SU-DHL-6 (cell line): Measurements from ENCODE around the gene KRT35.

Experiments
- CTCF ChIP-seq: fragments of 200-600 bp; sonication (generic); IDR thresholded peaks from one replicate; pipeline ENCODE4 v1.5.1; 2017; ENCODE audit warnings: antibody characterized with exemption, mild to moderate bottlenecking, low read length, moderate library complexity; ENCODE audit not compliant: insufficient read depth, poor library complexity, severe bottlenecking
- EZH2phosphoT487 ChIP-seq: fragments of 200-600 bp; sonication (generic), shearing (Covaris generic); conservative IDR thresholded peaks from 2 replicates; pipeline ENCODE4 v1.6.1; 2018; ENCODE audit warnings: mild to moderate bottlenecking, antibody characterized with exemption, low read length, moderate library complexity, mixed read lengths

GRCh38 chr17:41492351-41492750 lies 11.4 kb upstream of the KRT35 start:
- TF ChIP-seq CTCF (no peak), EZH2phosphoT487 (no peak)
